Mesenchymal stem cell (in vitro differentiated cells and primary cell): ENCODE measurements around the gene UBR3.

Experiments used
- DNase-seq: peaks from one replicate; pipeline ENCODE4 v3.0.0-alpha.2; 2013
- H2AFZ ChIP-seq: one replicate; pipeline ENCODE4 v1.6.1; 2013; ENCODE audit warnings: low read depth, mild to moderate bottlenecking, control low read depth, inconsistent platforms, low read length, moderate library complexity
- H2AK5ac ChIP-seq: 2 replicates; pipeline ENCODE4 v1.6.1; 2013; ENCODE audit warnings: low read length, moderate library complexity, mild to moderate bottlenecking, inconsistent platforms; ENCODE audit not compliant: severe bottlenecking
- H2BK120ac ChIP-seq: one replicate; pipeline ENCODE4 v1.6.1; 2013; ENCODE audit warnings: low read depth, mild to moderate bottlenecking, inconsistent platforms, low read length, moderate library complexity
- H2BK12ac ChIP-seq, 2 experiments: one replicate each; pipeline ENCODE4 v1.6.1; 2013; ENCODE audit warnings: inconsistent platforms in 2 of 2, low read length in 2 of 2, mild to moderate bottlenecking in 2 of 2, moderate library complexity in 2 of 2, control low read depth in 1 of 2
- H2BK15ac ChIP-seq: one replicate; pipeline ENCODE4 v1.6.1; 2013; ENCODE audit warnings: mild to moderate bottlenecking, low read depth, inconsistent platforms; ENCODE audit not compliant: poor library complexity, severe bottlenecking
- H2BK5ac ChIP-seq: 2 replicates; pipeline ENCODE4 v1.6.1; 2013; ENCODE audit warnings: low read depth, mild to moderate bottlenecking, low read length, control low read depth, inconsistent platforms; ENCODE audit not compliant: poor library complexity, severe bottlenecking
- H3K14ac ChIP-seq, 2 experiments: one replicate each; pipeline ENCODE4 v1.6.1; 2013; ENCODE audit warnings: inconsistent platforms in 2 of 2, low read length in 2 of 2, control low read depth in 1 of 2, mild to moderate bottlenecking in 1 of 2, moderate library complexity in 1 of 2
- H3K18ac ChIP-seq, 2 experiments: one replicate each; pipeline ENCODE4 v1.6.1; 2013; ENCODE audit warnings: inconsistent platforms in 2 of 2, low read length in 2 of 2, control low read depth in 1 of 2, low read depth in 1 of 2, mild to moderate bottlenecking in 1 of 2
- H3K23ac ChIP-seq, 2 experiments: one replicate each; pipeline ENCODE4 v1.6.1; 2013; ENCODE audit warnings: inconsistent platforms in 2 of 2, low read length in 2 of 2, mild to moderate bottlenecking in 2 of 2, moderate library complexity in 2 of 2, control low read depth in 1 of 2
- H3K27ac ChIP-seq: 2 replicates; pipeline ENCODE4 v1.5.1; 2013; ENCODE audit warnings: mild to moderate bottlenecking, moderate library complexity, low read length, control low read depth, inconsistent platforms; ENCODE audit not compliant: poor library complexity, severe bottlenecking
- H3K27me3 ChIP-seq, 2 experiments: 2 replicates each; pipeline versions ENCODE4 v1.6.1 to v1.7.0; 2013; ENCODE audit warnings: low read length in 2 of 2, mild to moderate bottlenecking in 2 of 2, moderate library complexity in 2 of 2, control low read depth in 1 of 2, inconsistent platforms in 1 of 2; ENCODE audit not compliant: control insufficient read depth in 1 of 2, insufficient read depth in 1 of 2
- H3K36me3 ChIP-seq, 2 experiments: 2 replicates each; pipeline versions ENCODE4 v1.6.1 to v1.7.0; 2013; ENCODE audit warnings: low read length in 2 of 2, control low read depth in 1 of 2, inconsistent platforms in 1 of 2, low read depth in 1 of 2, mild to moderate bottlenecking in 1 of 2; ENCODE audit not compliant: insufficient read depth in 2 of 2, control insufficient read depth in 1 of 2
- H3K4ac ChIP-seq, 2 experiments: one replicate each; pipeline ENCODE4 v1.6.1; 2013; ENCODE audit warnings: inconsistent platforms in 2 of 2, low read length in 2 of 2, mild to moderate bottlenecking in 2 of 2, moderate library complexity in 2 of 2, control low read depth in 1 of 2, low read depth in 1 of 2
- H3K4me1 ChIP-seq: 2 replicates; pipeline ENCODE4 v1.6.1; 2013; ENCODE audit warnings: low read depth, low read length, control low read depth; ENCODE audit not compliant: control insufficient read depth, insufficient read depth
- H3K4me2 ChIP-seq: 2 replicates; pipeline ENCODE4 v1.6.1; 2013; ENCODE audit warnings: low read length, mild to moderate bottlenecking, inconsistent platforms; ENCODE audit not compliant: poor library complexity, severe bottlenecking
- H3K4me3 ChIP-seq, 2 experiments: 2 replicates each; pipeline versions ENCODE4 v1.5.1 to v1.7.0; 2013; ENCODE audit warnings: low read length in 2 of 2, mild to moderate bottlenecking in 2 of 2, control low read depth in 1 of 2, low read depth in 1 of 2; ENCODE audit not compliant: insufficient read depth in 1 of 2
- H3K79me1 ChIP-seq: replicated peaks from 2 replicates; pipeline ENCODE4 v1.6.1; 2013; ENCODE audit warnings: mild to moderate bottlenecking, control low read depth, low read length, inconsistent platforms; ENCODE audit not compliant: poor library complexity, severe bottlenecking
- H3K9ac ChIP-seq: 2 replicates; pipeline ENCODE4 v1.7.0; 2013; ENCODE audit warnings: mild to moderate bottlenecking, low read length, moderate library complexity
- H3K9me3 ChIP-seq: 2 replicates; pipeline ENCODE4 v1.7.0; 2013; ENCODE audit warnings: mild to moderate bottlenecking, low read length; ENCODE audit not compliant: control insufficient read depth
- H4K8ac ChIP-seq: one replicate; pipeline ENCODE4 v1.6.1; 2013; ENCODE audit warnings: inconsistent platforms, mild to moderate bottlenecking, low read length, moderate library complexity
- H4K91ac ChIP-seq: one replicate; pipeline ENCODE4 v1.6.1; 2013; ENCODE audit warnings: mild to moderate bottlenecking, low read length, inconsistent platforms
- whole genome bisulfite sequencing: methylation state at CpG from one replicate; pipeline ENCODE4 v1.1.7; 2013; ENCODE audit warnings: mixed read lengths; 5-methylcytosine and 5-hydroxymethylcytosine counted together

Gene UBR3

DNA sequence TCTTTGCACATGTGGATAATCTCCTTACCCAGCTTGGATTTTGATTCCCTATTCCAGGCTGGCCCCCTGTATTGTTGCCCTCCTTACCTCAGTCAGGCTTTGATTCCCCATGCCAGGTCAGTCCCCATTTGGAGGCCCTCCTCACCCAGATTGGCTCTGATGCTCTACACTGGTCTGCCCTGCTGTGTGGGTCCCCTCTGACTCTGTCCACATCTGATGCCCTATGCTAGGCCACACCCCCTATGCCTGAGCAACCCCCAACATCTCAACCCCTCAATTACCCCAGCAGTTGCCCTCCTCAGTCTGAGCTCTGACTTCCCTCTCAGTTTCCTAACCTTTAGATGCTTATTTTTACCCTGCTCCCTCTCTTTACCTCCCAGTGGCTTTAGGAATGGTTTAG lies 89.4 kb downstream of the UBR3 start:
- H3K36me3 ChIP-seq: peaks cover 5 to 41% of the 10 kb centered on the region in 2 experiments
- H2AFZ ChIP-seq: no peak overlapping the region
- H3K23ac ChIP-seq: no peak overlapping the region
- DNase-seq: no peak
- no peak overlapping the region for H3K9ac ChIP-seq
- no peak overlapping the region for H3K14ac ChIP-seq
- no peak overlapping the region for H2AK5ac ChIP-seq
- no peak overlapping the region for H3K27ac ChIP-seq
- no peak overlapping the region for H4K8ac ChIP-seq
- H4K91ac ChIP-seq: peak overlapping the region; percentile 48
- no peak overlapping the region for H2BK12ac ChIP-seq
- H3K79me1 ChIP-seq: peaks cover 14% of the 10 kb centered on the region
- H3K4me2 ChIP-seq: no peak overlapping the region
- no peaks in the 10 kb centered on the region for H3K4me1 ChIP-seq
- H2BK15ac ChIP-seq: no peak overlapping the region
- no peak overlapping the region for H2BK5ac ChIP-seq
- H3K9me3 ChIP-seq: no peaks in the 10 kb centered on the region
- H3K27me3 ChIP-seq: no peaks in the 10 kb centered on the region
- no peak overlapping the region for H3K4me3 ChIP-seq
- H3K18ac ChIP-seq: no peak overlapping the region
- no peak overlapping the region for H3K4ac ChIP-seq
- no peak overlapping the region for H2BK120ac ChIP-seq

DNA sequence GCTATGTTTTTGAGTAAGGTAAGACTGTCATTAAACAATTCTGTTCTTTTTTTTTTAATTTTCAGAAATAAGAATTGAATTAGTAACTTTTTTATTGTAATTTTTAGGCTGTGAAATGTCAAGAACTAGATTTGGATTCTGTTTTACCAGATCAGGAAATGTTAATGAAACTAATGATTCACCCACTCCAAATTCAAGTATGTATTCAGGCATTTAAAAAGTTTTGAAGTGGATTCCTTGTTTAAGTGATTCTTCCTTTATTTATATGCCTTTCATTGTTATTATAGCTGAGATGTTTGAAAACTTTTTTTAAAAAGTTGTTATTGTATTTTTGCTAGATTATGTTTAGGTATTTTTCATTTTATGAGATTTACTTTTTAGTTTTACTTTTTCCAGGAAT lies 96.7 kb downstream of the UBR3 start:
- H3K9me3 ChIP-seq: no peaks in the 10 kb centered on the region
- no peak overlapping the region for H2BK12ac ChIP-seq
- H4K8ac ChIP-seq: no peak overlapping the region
- H4K91ac ChIP-seq: no peak overlapping the region
- no peaks in the 10 kb centered on the region for H3K4me1 ChIP-seq
- H2AK5ac ChIP-seq: no peak overlapping the region
- no peak overlapping the region for H3K4me3 ChIP-seq
- no peak overlapping the region for H3K23ac ChIP-seq
- H2BK15ac ChIP-seq: no peak overlapping the region
- H3K9ac ChIP-seq: no peak overlapping the region
- peaks cover 0 to 39% of the 10 kb centered on the region in 2 experiments for H3K36me3 ChIP-seq
- no peak overlapping the region for H3K4me2 ChIP-seq
- no peak overlapping the region for H2BK5ac ChIP-seq
- H3K79me1 ChIP-seq: peaks cover 3% of the 10 kb centered on the region
- no peak overlapping the region for H3K14ac ChIP-seq
- no peak overlapping the region for H2AFZ ChIP-seq
- H3K27ac ChIP-seq: no peak overlapping the region
- H3K27me3 ChIP-seq: no peaks in the 10 kb centered on the region
- no peak overlapping the region for H2BK120ac ChIP-seq
- no peak overlapping the region for H3K4ac ChIP-seq
- H3K18ac ChIP-seq: no peak overlapping the region
- DNase-seq: no peak

DNA sequence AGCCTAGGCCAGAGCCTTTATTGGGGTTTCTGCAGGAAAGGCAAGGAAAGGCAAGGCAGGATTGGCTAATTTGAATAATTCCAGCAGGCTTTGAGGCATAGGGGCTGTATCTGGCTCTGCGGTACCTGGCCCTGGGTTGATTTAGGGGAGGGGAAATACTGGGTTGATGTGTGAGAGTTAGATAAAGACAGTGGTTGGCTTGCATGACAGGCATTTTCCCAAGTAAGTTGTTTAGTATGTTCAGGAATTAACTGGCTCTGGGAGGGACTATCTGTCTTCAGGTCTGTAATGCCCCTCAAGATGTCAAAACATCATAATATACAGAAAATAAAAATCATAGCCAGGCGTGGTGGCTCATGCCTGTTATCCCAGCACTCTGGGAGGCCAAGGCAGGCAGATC lies 98.7 kb downstream of the UBR3 start:
- H2AK5ac ChIP-seq: no peak overlapping the region
- H4K91ac ChIP-seq: no peak overlapping the region
- H2BK15ac ChIP-seq: no peak overlapping the region
- no peak overlapping the region for H2AFZ ChIP-seq
- H3K23ac ChIP-seq: no peak overlapping the region
- no peaks in the 10 kb centered on the region for H3K27me3 ChIP-seq
- no peak overlapping the region for H2BK120ac ChIP-seq
- no peak overlapping the region for H3K4me2 ChIP-seq
- 95% methylated on average over 2 of the region's 2 CpGs for WGBS
- no peak overlapping the region for H3K9ac ChIP-seq
- H3K14ac ChIP-seq: no peak overlapping the region
- H3K4me3 ChIP-seq: no peak overlapping the region
- no peak overlapping the region for H3K18ac ChIP-seq
- H3K27ac ChIP-seq: no peak overlapping the region
- H4K8ac ChIP-seq: no peak overlapping the region
- H3K79me1 ChIP-seq: no peaks in the 10 kb centered on the region
- no peaks in the 10 kb centered on the region for H3K4me1 ChIP-seq
- H3K4ac ChIP-seq: no peak overlapping the region
- peaks cover 0 to 44% of the 10 kb centered on the region in 2 experiments for H3K36me3 ChIP-seq
- H2BK5ac ChIP-seq: no peak overlapping the region
- no peak overlapping the region for H2BK12ac ChIP-seq
- DNase-seq: no peak
- H3K9me3 ChIP-seq: no peaks in the 10 kb centered on the region

DNA sequence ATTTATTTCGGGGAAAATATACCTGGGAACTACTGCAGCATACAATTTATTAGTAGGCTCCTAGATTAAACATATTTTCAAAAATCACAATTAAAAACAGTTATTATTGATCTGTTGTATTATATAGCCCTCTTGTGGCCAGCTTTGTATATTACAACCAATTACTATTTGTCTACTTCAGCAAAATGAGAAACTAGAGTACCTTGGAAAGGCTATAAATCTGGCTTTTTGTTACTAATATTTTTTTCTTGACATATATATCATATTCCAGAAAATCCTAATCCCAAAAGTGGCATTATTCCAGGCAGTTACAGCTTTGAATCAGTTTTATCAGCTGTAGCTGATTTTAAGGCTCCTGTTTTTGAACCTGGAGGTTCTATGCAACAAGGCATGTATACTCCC lies 101.2 kb downstream of the UBR3 start:
- H2BK120ac ChIP-seq: no peak overlapping the region
- no peaks in the 10 kb centered on the region for H3K27me3 ChIP-seq
- no peak overlapping the region for H3K4me2 ChIP-seq
- H3K18ac ChIP-seq: no peak overlapping the region
- H3K79me1 ChIP-seq: no peaks in the 10 kb centered on the region
- DNase-seq: peak; percentile 62
- H2BK12ac ChIP-seq: no peak overlapping the region
- no peak overlapping the region for H2AFZ ChIP-seq
- WGBS: no CpG with 5 or more reads among the region's 1 CpG
- H3K14ac ChIP-seq: no peak overlapping the region
- peak overlapping the region; percentile 44 for H3K9ac ChIP-seq
- no peaks in the 10 kb centered on the region for H3K4me1 ChIP-seq
- H3K27ac ChIP-seq: no peak overlapping the region
- H2AK5ac ChIP-seq: no peak overlapping the region
- no peak overlapping the region for H3K23ac ChIP-seq
- no peaks in the 10 kb centered on the region for H3K9me3 ChIP-seq
- H4K91ac ChIP-seq: no peak overlapping the region
- H2BK15ac ChIP-seq: no peak overlapping the region
- no peak overlapping the region for H3K4ac ChIP-seq
- H2BK5ac ChIP-seq: no peak overlapping the region
- peaks cover 0 to 42% of the 10 kb centered on the region in 2 experiments for H3K36me3 ChIP-seq
- H4K8ac ChIP-seq: no peak overlapping the region
- H3K4me3 ChIP-seq: no peak overlapping the region
